Body of pancreas (tissue), 4 donors: ENCODE results near the gene PREX1.

Source experiments
- POLR2A ChIP-seq, 3 donors: fragments of 450-650 bp; IDR thresholded peaks; one replicate each; pipeline ENCODE4 v1.6.1; 2016; ENCODE audit warnings: antibody characterized with exemption in 3 of 3, mild to moderate bottlenecking in 2 of 3
- TF ChIP-seq, protein P1 (sequence below), 7 experiments: fragments of 450-650 bp in 4 of 7; fragments of 200-600 bp in 3 of 7; sonication (generic) in 3 of 7; IDR thresholded peaks; one replicate each; pipeline ENCODE4 v1.5.1; 2016 to 2019; ENCODE audit warnings: antibody characterized with exemption in 7 of 7

- TF ChIP-seq, protein P1, sequence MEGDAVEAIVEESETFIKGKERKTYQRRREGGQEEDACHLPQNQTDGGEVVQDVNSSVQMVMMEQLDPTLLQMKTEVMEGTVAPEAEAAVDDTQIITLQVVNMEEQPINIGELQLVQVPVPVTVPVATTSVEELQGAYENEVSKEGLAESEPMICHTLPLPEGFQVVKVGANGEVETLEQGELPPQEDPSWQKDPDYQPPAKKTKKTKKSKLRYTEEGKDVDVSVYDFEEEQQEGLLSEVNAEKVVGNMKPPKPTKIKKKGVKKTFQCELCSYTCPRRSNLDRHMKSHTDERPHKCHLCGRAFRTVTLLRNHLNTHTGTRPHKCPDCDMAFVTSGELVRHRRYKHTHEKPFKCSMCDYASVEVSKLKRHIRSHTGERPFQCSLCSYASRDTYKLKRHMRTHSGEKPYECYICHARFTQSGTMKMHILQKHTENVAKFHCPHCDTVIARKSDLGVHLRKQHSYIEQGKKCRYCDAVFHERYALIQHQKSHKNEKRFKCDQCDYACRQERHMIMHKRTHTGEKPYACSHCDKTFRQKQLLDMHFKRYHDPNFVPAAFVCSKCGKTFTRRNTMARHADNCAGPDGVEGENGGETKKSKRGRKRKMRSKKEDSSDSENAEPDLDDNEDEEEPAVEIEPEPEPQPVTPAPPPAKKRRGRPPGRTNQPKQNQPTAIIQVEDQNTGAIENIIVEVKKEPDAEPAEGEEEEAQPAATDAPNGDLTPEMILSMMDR (IDR thresholded peaks at IDR 0.05) = no peak
- TF ChIP-seq POLR2A (IDR thresholded peaks at IDR 0.05) = no peak
These were observed 99.6 kb downstream of the PREX1 start for GRCh38 chr20:48728042-48728825.
